Nephron progenitor cell (in vitro differentiated cells): Measurements from ENCODE around the gene ATP2B1.
A peak's percentile ranks its signal among the peaks of the same experiment; 100 is the strongest.

Experiments
- DNase-seq: peaks from one replicate; pipeline ENCODE4 v3.0.0; 2021
- H3K27ac Mint-ChIP-seq: 2 replicates; pipeline ENCODE4 v1.8.0; 2021; ENCODE audit warnings: mild to moderate bottlenecking, moderate library complexity, mixed read lengths
- H3K27me3 Mint-ChIP-seq: 2 replicates; pipeline ENCODE4 v1.8.0; 2021; ENCODE audit warnings: mild to moderate bottlenecking, low read depth, mixed read lengths; ENCODE audit not compliant: poor library complexity
- H3K36me3 Mint-ChIP-seq: 2 replicates; pipeline ENCODE4 v1.8.0; 2021; ENCODE audit warnings: low read depth, mixed read lengths
- H3K4me1 Mint-ChIP-seq: 2 replicates; pipeline ENCODE4 v1.8.0; 2021; ENCODE audit warnings: mixed read lengths
- H3K4me3 Mint-ChIP-seq: 2 replicates; pipeline ENCODE4 v1.8.0; 2021; ENCODE audit warnings: mild to moderate bottlenecking, moderate library complexity, mixed read lengths
- H3K9me3 Mint-ChIP-seq: 2 replicates; pipeline ENCODE4 v1.8.0; 2021; ENCODE audit warnings: mild to moderate bottlenecking, moderate library complexity, mixed read lengths
- CTCF ChIP-seq: fragments of 200-600 bp; sonication (generic); IDR thresholded peaks from 2 replicates; pipeline ENCODE4 v1.5.0; 2021; ENCODE audit warnings: antibody characterized with exemption

The ATP2B1 gene

GRCh38 chr12:89723276-89723675 lies 14.6 kb upstream of the ATP2B1 start:
- Mint-ChIP-seq H3K36me3 (no peaks in the 10 kb centered on the region), H3K4me3 (no peak overlapping the region), H3K27me3 (no peaks in the 10 kb centered on the region), H3K9me3 (peaks cover 10% of the 10 kb centered on the region), H3K4me1 (no peaks in the 10 kb centered on the region), H3K27ac (no peak overlapping the region)
- no peak for TF ChIP-seq CTCF
- no peak for DNase-seq

GRCh38 chr12:89721291-89721987 lies 12.8 kb upstream of the ATP2B1 start:
- H3K4me1 Mint-ChIP-seq: no peaks in the 10 kb centered on the region
- H3K36me3 Mint-ChIP-seq: no peaks in the 10 kb centered on the region
- no peak for TF ChIP-seq CTCF
- H3K4me3 Mint-ChIP-seq: no peak overlapping the region
- H3K9me3 Mint-ChIP-seq: peaks cover 10% of the 10 kb centered on the region
- H3K27me3 Mint-ChIP-seq: no peaks in the 10 kb centered on the region
- H3K27ac Mint-ChIP-seq: no peak overlapping the region
- no peak for DNase-seq

DNA sequence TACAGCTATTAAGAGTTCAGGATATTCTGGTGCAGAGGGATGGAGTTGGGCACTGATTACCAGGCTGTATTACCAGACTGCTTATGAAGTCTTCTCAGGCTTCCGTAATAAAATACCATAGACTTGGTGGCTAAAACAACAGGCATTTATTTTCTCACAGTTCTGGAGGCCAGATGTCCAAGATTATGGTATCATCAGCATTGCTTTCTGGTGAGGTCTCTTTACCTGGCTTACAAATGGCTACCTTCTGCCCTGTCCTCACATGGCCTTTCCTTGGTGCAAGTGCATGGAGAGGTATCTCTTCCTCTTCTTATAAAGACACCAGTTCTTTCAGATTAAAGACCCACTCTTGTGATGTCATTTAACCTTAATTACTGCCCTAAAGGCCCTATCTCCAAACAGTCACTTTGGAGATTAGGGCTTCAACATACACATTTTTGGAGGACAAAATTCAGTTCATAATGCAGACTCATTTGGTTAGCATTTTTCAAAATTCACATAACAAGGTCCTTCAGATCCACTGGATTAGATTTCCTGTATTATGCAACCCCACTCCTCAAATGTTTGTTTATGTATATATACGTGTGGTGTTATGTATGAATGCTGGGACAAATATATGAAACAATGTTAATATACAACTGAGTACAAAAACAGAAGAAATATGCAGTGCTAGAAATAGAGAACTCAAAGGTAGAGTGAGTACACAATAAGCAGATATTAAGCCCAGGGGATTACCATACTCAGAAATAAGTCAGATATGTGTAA lies 9.3 kb upstream of the ATP2B1 start:
- no peak for TF ChIP-seq CTCF

GRCh38 chr12:89712706-89713105 lies 4.1 kb upstream of the ATP2B1 start:
- no peak for TF ChIP-seq CTCF
- no peak overlapping the region for H3K4me3 Mint-ChIP-seq
- no peak overlapping the region for H3K27ac Mint-ChIP-seq
- H3K4me1 Mint-ChIP-seq: peaks cover 12% of the 10 kb centered on the region
- no peak for DNase-seq
- H3K36me3 Mint-ChIP-seq: no peaks in the 10 kb centered on the region
- H3K9me3 Mint-ChIP-seq: peaks cover 22% of the 10 kb centered on the region
- peaks cover 21% of the 10 kb centered on the region for H3K27me3 Mint-ChIP-seq

More for the DNA sequence above, 9.3 kb upstream of the ATP2B1 start:
- Mint-ChIP-seq H3K36me3 (no peaks in the 10 kb centered on the region), H3K27ac (no peak overlapping the region), H3K9me3 (peaks cover 27% of the 10 kb centered on the region), H3K4me1 (no peaks in the 10 kb centered on the region), H3K4me3 (no peak overlapping the region), H3K27me3 (no peaks in the 10 kb centered on the region)
- no peak for DNase-seq

- H3K4me3 Mint-ChIP-seq: peak overlapping the region; percentile 95
- peaks cover 22% of the 10 kb centered on the region for H3K9me3 Mint-ChIP-seq
- no peaks in the 10 kb centered on the region for H3K36me3 Mint-ChIP-seq
- peaks cover 29% of the 10 kb centered on the region for H3K27me3 Mint-ChIP-seq
- H3K27ac Mint-ChIP-seq: no peak overlapping the region
- H3K4me1 Mint-ChIP-seq: peaks cover 27% of the 10 kb centered on the region
- no peak for TF ChIP-seq CTCF
- no peak for DNase-seq
Measured at GRCh38 chr12:89710873-89711750, 2.5 kb upstream of the ATP2B1 start.
